ENCODE results near the gene SPATS1. TPM values are rescaled to one million over a fixed set of nuclear protein-coding genes. Genes with fewer than 3 reads are reported as not detected.

Gene SPATS1
- total and polyA plus RNA-seq, 2 of the 4 experiments (the other 2 are of a cell fraction), result not detected

DNA sequence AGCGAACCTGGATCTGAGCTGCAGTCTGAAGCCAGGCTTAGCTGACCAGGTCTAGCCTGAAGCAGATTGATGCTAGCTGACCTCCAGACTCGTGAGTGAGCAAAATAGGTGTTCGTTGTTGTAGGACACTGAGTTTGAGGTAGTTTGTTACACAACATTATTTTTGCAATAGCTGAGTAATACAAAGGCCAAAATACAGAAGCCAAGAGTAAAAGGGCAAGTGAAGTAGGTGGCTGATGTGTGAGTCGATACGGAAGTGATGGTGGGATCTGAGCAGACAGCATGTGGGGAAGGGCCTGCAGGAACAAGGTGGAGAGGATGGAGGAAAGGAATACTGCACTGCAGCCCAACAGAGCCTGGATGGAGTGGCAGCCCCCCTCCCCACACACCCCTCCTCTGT, 8.5 kb upstream of the SPATS1 start:
- Histone ChIP-seq H3K4ac (ENCODE audit: low read depth, low read length) (no peak overlapping the region), H2AFZ (replicated peaks; ENCODE audit: low read length, poor library complexity) (no peak overlapping the region), H3K4me1 (ENCODE audit: control insufficient read depth, insufficient read depth, low read length) (no peaks in the 10 kb centered on the region), H3K9ac (ENCODE audit: low read depth, low read length) (no peak overlapping the region), H2BK15ac (ENCODE audit: low read depth, low read length) (no peak overlapping the region), H4K5ac (ENCODE audit: low read depth, low read length) (no peak overlapping the region), H3K36me3 (ENCODE audit: control insufficient read depth, insufficient read depth, low read length) (no peaks in the 10 kb centered on the region), H3K27ac (ENCODE audit: insufficient read depth, low read length) (no peak overlapping the region), H4K8ac (ENCODE audit: low read depth in 2 of 2, low read length in 2 of 2) (no peak overlapping the region), H3K9me1 (ENCODE audit: insufficient read depth, low read length) (no peaks in the 10 kb centered on the region), H3K4me3 (ENCODE audit: insufficient read depth, low read depth, low read length) (no peak overlapping the region), H2AK5ac (ENCODE audit: low read depth, low read length) (no peak overlapping the region), H2BK120ac (ENCODE audit: low read depth, low read length) (no peak overlapping the region), H3K23ac (ENCODE audit: low read depth, low read length) (no peak overlapping the region), H4K20me1 (ENCODE audit: insufficient read depth, low read length) (no peaks in the 10 kb centered on the region), H4K91ac (ENCODE audit: insufficient read depth, low read depth, low read length) (no peak overlapping the region), H3K18ac (ENCODE audit: low read depth, low read length) (no peak overlapping the region), H2BK5ac (ENCODE audit: low read depth, low read length, poor library complexity, severe bottlenecking) (no peak overlapping the region), H3K79me1 (ENCODE audit: low read depth in 1 of 2, low read length in 2 of 2) (no peaks in the 10 kb centered on the region), H3K14ac (replicated peaks; ENCODE audit: low read depth, low read length) (no peak overlapping the region), H3K56ac (ENCODE audit: extremely low read depth, insufficient read depth, low read length) (no peak overlapping the region), H3K27me3 (ENCODE audit: control insufficient read depth, insufficient read depth, low read length) (peaks cover 62% of the 10 kb centered on the region), H2BK20ac (ENCODE audit: low read depth, low read length) (no peak overlapping the region), H3K9me3 (ENCODE audit: control insufficient read depth, insufficient read depth, low read length) (no peaks in the 10 kb centered on the region), H3K4me2 (ENCODE audit: low read depth, low read length) (no peak overlapping the region), H2AK9ac (replicated peaks; ENCODE audit: low read depth, low read length, poor library complexity) (no peak overlapping the region)
- in situ Hi-C loops (cut with MboI; ENCODE audit: low sequenced_read_pairs) (loop anchor here (10.0 kb wide), 1 partner anchor 169 kb away; no protein-coding TSS in a partner anchor), intact Hi-C loops (cut with micrococcal nuclease) (no loop called here), dilution Hi-C loops (cut with HindIII; ENCODE audit: low sequenced_read_pairs, unreplicated experiment) (no loop called here)
- TF ChIP-seq POLR2A (IDR thresholded peaks at IDR 0.05; ENCODE audit: low read depth, low read length) (no peak), CTCF (conservative IDR thresholded peaks at IDR 0.05; ENCODE audit: low read depth, low read length) (no peak), RFX5 (IDR thresholded peaks at IDR 0.05; ENCODE audit: low read depth, low read length) (no peak), CHD1 (IDR thresholded peaks at IDR 0.05; ENCODE audit: low read depth, low read length) (no peak), MAFK (IDR thresholded peaks at IDR 0.05; ENCODE audit: low read depth, low read length) (no peak), FOS (IDR thresholded peaks at IDR 0.05; ENCODE audit: low read depth, low read length) (no peak)
- ATAC-seq (ENCODE audit: low read depth), result no peak
- ChIA-PET CTCF (interaction anchor here (1.0 kb wide), 1 partner anchor 64 kb away, joined by 3 read pairs; the partner anchor contains the start of gene TMEM151B), POLR2A (ENCODE audit: unreplicated experiment) (no interaction called here)
- no CpG with 5 or more reads among the region's 5 CpGs for WGBS, 2 experiments (ENCODE audit: extremely low coverage in 2 of 2, insufficient read length in 1 of 2)
- DNase-seq, result no peak
- no TSS peak for BruUV-seq (replicated peaks)
